Femur (tissue), 1 donor: ENCODE measurements around the gene BIN1.

Experiments
- DNase-seq: peaks from one replicate; pipeline ENCODE4 v3.0.0-alpha.2; 2017

Gene BIN1

GRCh38 chr2:127090281-127091120, 16.5 kb downstream of the BIN1 start:
- DNase-seq = peak; percentile 78

- DNase-seq = no peak
These were observed 17.3 kb downstream of the BIN1 start for GRCh38 chr2:127089478-127090235.

GRCh38 chr2:127088706-127089105, 18.2 kb downstream of the BIN1 start:
- no peak for DNase-seq

- DNase-seq = no peak
These were observed 19.0 kb downstream of the BIN1 start for GRCh38 chr2:127087791-127088495.

- DNase-seq = peak; percentile 92
These were observed 19.8 kb downstream of the BIN1 start for GRCh38 chr2:127086990-127087790.

GRCh38 chr2:127085317-127085681, 21.7 kb downstream of the BIN1 start:
- no peak for DNase-seq

GRCh38 chr2:127084611-127085316, 22.2 kb downstream of the BIN1 start:
- no peak for DNase-seq

- DNase-seq = peak; percentile 75
These were observed 23.0 kb downstream of the BIN1 start for GRCh38 chr2:127083819-127084503.

GRCh38 chr2:127082974-127083373, 24.0 kb downstream of the BIN1 start:
- no peak for DNase-seq

GRCh38 chr2:127081826-127082633, 24.9 kb downstream of the BIN1 start:
- no peak for DNase-seq

- DNase-seq = no peak
These were observed 25.8 kb downstream of the BIN1 start for GRCh38 chr2:127080938-127081755.

GRCh38 chr2:127080226-127080937, 26.6 kb downstream of the BIN1 start:
- DNase-seq = no peak

GRCh38 chr2:127079358-127079920, 27.5 kb downstream of the BIN1 start:
- DNase-seq = no peak

- no peak for DNase-seq
These were observed 28.2 kb downstream of the BIN1 start for GRCh38 chr2:127078666-127079270.

- no peak for DNase-seq
These were observed 28.9 kb downstream of the BIN1 start for GRCh38 chr2:127078028-127078427.

GRCh38 chr2:127076924-127077323, 30.0 kb downstream of the BIN1 start:
- DNase-seq = no peak

GRCh38 chr2:127076290-127076689, 30.7 kb downstream of the BIN1 start:
- DNase-seq = no peak

- DNase-seq = peak; percentile 42
These were observed 31.1 kb downstream of the BIN1 start for GRCh38 chr2:127075821-127076220.
